HepG2 (cell line): ENCODE results near the gene PDYN. TPM values are rescaled to one million over a fixed set of nuclear protein-coding genes. Genes with fewer than 3 reads are reported as not detected.

ENCODE experiments used
- ATAC-seq: fragments of 200-7000 bp; cut with Tn5 transposase; 3 replicates; pipeline ENCODE4 v1.9.1; 2020; ENCODE audit warnings: mild to moderate bottlenecking, moderate library complexity
- BruUV-seq: library from RNA; stranded (reverse); fragments of 400-500 nt; replicated peaks from 2 replicates; lab custom pipeline; 2021; lab: Mats Ljungman, UMichigan
- CTCF ChIA-PET: fragments of 300-600 bp; formaldehyde crosslinking; extraction: SDS; loops from one replicate; lab custom pipeline; 2021; ENCODE audit warnings: low total read pairs, inconsistent platforms, low intra/inter-chr PET ratio; lab: Yijun Ruan, JAX
- POLR2A ChIA-PET: fragments of 350-600 bp; sonication (Branson Sonifier 250); formaldehyde crosslinking; loops from one replicate; lab custom pipeline; 2020; ENCODE audit warnings: antibody characterized with exemption, inconsistent platforms; lab: Yijun Ruan, JAX
- DNase-seq: peaks from one replicate; pipeline ENCODE4 v3.0.0-alpha.2; 2015; ENCODE audit warnings: low spot score
- FAIRE-seq: peaks from 3 replicates; lab custom pipeline; 2011; peaks lifted over from hg19 to GRCh38; lab: Jason Lieb, UNC
- H2AFZ ChIP-seq: one replicate; pipeline ENCODE4 v1.6.1; 2011; ENCODE audit warnings: low read length, inconsistent platforms
- H3K27ac ChIP-seq: fragments of 300-600 bp; 3 replicates; pipeline ENCODE4 v1.8.0; 2011; ENCODE audit warnings: mixed run types, mild to moderate bottlenecking, mixed read lengths, low read length, inconsistent platforms; ENCODE audit not compliant: insufficient read depth; ENCODE audit errors: extremely low read length
- H3K27me3 ChIP-seq, 2 experiments: fragments of 200-600 bp in 1 of 2; 2 replicates in 1 of 2; 3 replicates in 1 of 2; pipeline versions ENCODE4 v1.6.0 to v1.8.0; 2011; ENCODE audit warnings: low read length in 2 of 2, mild to moderate bottlenecking in 2 of 2, moderate library complexity in 2 of 2, inconsistent platforms in 1 of 2; ENCODE audit not compliant: insufficient read depth in 2 of 2, control insufficient read depth in 1 of 2
- H3K36me3 ChIP-seq, 2 experiments: fragments of 200-600 bp in 1 of 2; replicated peaks in 1 of 2; 2 replicates in 1 of 2; 3 replicates in 1 of 2; pipeline versions ENCODE4 v1.5.1 to v1.8.0; 2011; ENCODE audit warnings: low read length in 2 of 2, inconsistent platforms in 1 of 2; ENCODE audit not compliant: insufficient read depth in 2 of 2, control insufficient read depth in 1 of 2
- H3K4me1 ChIP-seq: 2 replicates; pipeline ENCODE4 v1.5.1; 2012; ENCODE audit warnings: low read length, inconsistent platforms; ENCODE audit not compliant: insufficient read depth
- H3K4me2 ChIP-seq: 2 replicates; pipeline ENCODE4 v1.6.0; 2011; ENCODE audit warnings: low read depth, low read length, inconsistent platforms
- H3K4me3 ChIP-seq, 3 experiments: fragments of 200-600 bp in 1 of 3; sonication (generic), shearing (Covaris generic) in 1 of 3; replicated peaks in 1 of 3; 2 replicates each; pipeline ENCODE4 v1.5.1; 2011 to 2016; ENCODE audit warnings: low read length in 3 of 3, inconsistent platforms in 2 of 3, low read depth in 2 of 3, mild to moderate bottlenecking in 2 of 3, control low read depth in 1 of 3, mixed read lengths in 1 of 3; ENCODE audit not compliant: insufficient read depth in 1 of 3
- H3K79me2 ChIP-seq: one replicate; pipeline ENCODE4 v1.6.1; 2011; ENCODE audit warnings: low read length, inconsistent platforms; ENCODE audit not compliant: insufficient read depth
- H3K9ac ChIP-seq: 2 replicates; pipeline ENCODE4 v1.6.0; 2011; ENCODE audit warnings: mild to moderate bottlenecking, low read depth, low read length, inconsistent platforms; ENCODE audit not compliant: insufficient read depth
- H3K9me3 ChIP-seq: 2 replicates; pipeline ENCODE4 v1.5.1; 2012; ENCODE audit warnings: mild to moderate bottlenecking, low read length
- H4K20me1 ChIP-seq: 2 replicates; pipeline ENCODE4 v1.6.0; 2011; ENCODE audit warnings: inconsistent platforms, mild to moderate bottlenecking, low read length, moderate library complexity; ENCODE audit not compliant: insufficient read depth
- CEBPB ChIP-seq: IDR thresholded peaks from 2 replicates; pipeline ENCODE4 v1.6.1; 2011; ENCODE audit warnings: low read depth, low read length, improper control_type of control experiment, borderline replicate concordance
- MLXIP ChIP-seq: sonication (generic); formaldehyde crosslinking; IDR thresholded peaks from 2 replicates; pipeline ENCODE4 v1.9.0; 2021; ENCODE audit warnings: missing genetic modification reagents, borderline replicate concordance
- MYNN ChIP-seq: sonication (generic); formaldehyde crosslinking; IDR thresholded peaks from 2 replicates; pipeline ENCODE4 v1.4.0; 2020; ENCODE audit warnings: mild to moderate bottlenecking, low read depth, missing genetic modification reagents
- ZKSCAN1 ChIP-seq: fragments of 150-350 bp; IDR thresholded peaks from 2 replicates; pipeline ENCODE4 v1.6.1; 2014; ENCODE audit warnings: low read length
- ZNF12 ChIP-seq: sonication (generic); formaldehyde crosslinking; IDR thresholded peaks from 2 replicates; pipeline ENCODE4 v1.5.0; 2020; ENCODE audit warnings: missing genetic modification reagents
- ZSCAN5A ChIP-seq: sonication (generic); formaldehyde crosslinking; IDR thresholded peaks from 2 replicates; pipeline ENCODE4 v1.8.0; 2022; ENCODE audit warnings: mild to moderate bottlenecking, missing genetic modification reagents, borderline replicate concordance
- WGBS: methylation state at CpG from one replicate; pipeline ENCODE4 v1.1.6; 2017; ENCODE audit warnings: low lambda C conversion rate; 5-methylcytosine and 5-hydroxymethylcytosine counted together
- in situ Hi-C: cut with HindIII; loops from 2 replicates; pipeline ENCODE4 v1.10.0; 2017; ENCODE audit warnings: low pct_unique_long_range_greater_than_20kb; ENCODE audit not compliant: extremely low pct_ligation_motif_present
- intact Hi-C: fragments of 100-400 bp; cut with micrococcal nuclease; formaldehyde crosslinking; loops from one replicate; pipeline ENCODE4 v1.10.0; 2022; ENCODE audit not compliant: unreplicated experiment
- polyA plus RNA-seq, 8 experiments: library from polyadenylated mRNA; depleted of rRNA in 3 of 8; stranded (reverse) in 7 of 8; unstranded in 1 of 8; fragments of >200 nt; fragmentation: Illumina TruSeq in 4 of 8; extraction: Trizol in 4 of 8; gene quantifications; 2 replicates each; pipeline versions ENCODE4 v1.2.1 to v1.2.3, GENCODE V29; 2011 to 2016; ENCODE audit warnings: low read depth in 4 of 8, missing spikeins in 1 of 8, mixed read lengths in 1 of 8; ENCODE audit not compliant: insufficient read depth in 1 of 8
- total RNA-seq, 5 experiments: library from RNA; depleted of rRNA; stranded (reverse); fragments of >200 nt; fragmentation: Illumina TruSeq; extraction: Trizol; gene quantifications; 2 replicates each; pipeline ENCODE4 v1.2.3, GENCODE V29; 2016; ENCODE audit warnings: low read depth in 1 of 5

PDYN gene
- total and polyA plus RNA-seq, 2 of the 13 experiments (the other 11 are each of a cell fraction or from before 2014, with no cell fraction given) = not detected

- Histone ChIP-seq H3K4me3 (no peak overlapping the region), H3K36me3 (no peaks in the 10 kb centered on the region), H4K20me1 (no peaks in the 10 kb centered on the region), H3K4me1 (peaks cover 42% of the 10 kb centered on the region), H3K4me2 (no peak overlapping the region), H3K27ac (no peak overlapping the region), H3K27me3 (peaks cover 15 to 39% of the 10 kb centered on the region in 2 experiments; a peak in 4 of 5 replicates), H3K9ac (no peak overlapping the region), H3K79me2 (no peaks in the 10 kb centered on the region), H2AFZ (no peak overlapping the region), H3K9me3 (no peaks in the 10 kb centered on the region)
- TF ChIP-seq CEBPB = peak; percentile 77
- TF ChIP-seq MYNN = no peak
- TF ChIP-seq ZKSCAN1 = no peak
- TF ChIP-seq ZSCAN5A (CRISPR knock-in tag) = no peak
- TF ChIP-seq MLXIP = no peak
- TF ChIP-seq ZNF12 (CRISPR knock-in tag) = no peak
- BruUV-seq = no TSS peak
- in situ Hi-C loops (no loop called here), intact Hi-C loops (loop anchor here (5.0 kb wide), 1 partner anchor 43 kb away; no protein-coding TSS in a partner anchor)
- ATAC-seq (no peak), DNase-seq (no peak), FAIRE-seq (no peak)
- WGBS = 9% methylated on average over 7 of the region's 9 CpGs
- ChIA-PET POLR2A (no interaction called here), CTCF (no interaction called here)
Observed at GRCh38 chr20:1945134-1945618, 48.7 kb downstream of the PDYN start.
